Hepatic stellate cell (primary cell): ENCODE results near the gene CCL19.

Experiments
- DNase-seq: peaks from one replicate; pipeline ENCODE4 v3.0.0; 2011; ENCODE audit warnings: low spot score

Gene CCL19

GRCh38 chr9:34662526-34663302 is 28.4 kb downstream of the CCL19 start, which contains the start of gene CCL27:
Gene CCL27 (minus strand): TSS chr9:34662657. CDS start chr9:34662633, 24 bp downstream.
- no peak for DNase-seq

GRCh38 chr9:34659592-34660253 is 31.4 kb downstream of the CCL19 start:
- DNase-seq, result no peak

GRCh38 chr9:34658461-34658860 is 32.6 kb downstream of the CCL19 start:
- DNase-seq, result no peak

GRCh38 chr9:34656992-34657391 is 34.1 kb downstream of the CCL19 start:
- DNase-seq, result no peak

- DNase-seq, result no peak
These were observed 35.7 kb downstream of the CCL19 start for GRCh38 chr9:34655394-34655793.

- DNase-seq, result no peak
These were observed 36.6 kb downstream of the CCL19 start for GRCh38 chr9:34654323-34655051.

- DNase-seq, result no peak
These were observed 37.7 kb downstream of the CCL19 start for GRCh38 chr9:34653151-34654072.

- DNase-seq, result no peak
These were observed 38.5 kb downstream of the CCL19 start for GRCh38 chr9:34652602-34653000.

- peak; percentile 98 for DNase-seq
These were observed 39.0 kb downstream of the CCL19 start, which contains the start of gene IL11RA for GRCh38 chr9:34651876-34652601. Gene IL11RA (plus strand): TSS chr9:34652185. CDS start chr9:34655218, 3,033 bp downstream.

GRCh38 chr9:34651321-34651720 is 39.8 kb downstream of the CCL19 start:
- peak; percentile 62 for DNase-seq

- no peak for DNase-seq
These were observed 40.3 kb downstream of the CCL19 start for GRCh38 chr9:34650816-34651215.

- no peak for DNase-seq
These were observed 42.4 kb downstream of the CCL19 start for GRCh38 chr9:34648673-34649072.

GRCh38 chr9:34647651-34648050 is 43.4 kb downstream of the CCL19 start:
- DNase-seq, result no peak

- DNase-seq, result no peak
These were observed 44.0 kb downstream of the CCL19 start for GRCh38 chr9:34647084-34647403.

- DNase-seq, result peak; percentile 98
These were observed 44.6 kb downstream of the CCL19 start, which contains the start of gene GALT for GRCh38 chr9:34646211-34647083. Gene GALT (plus strand): TSS chr9:34646675. CDS start chr9:34646705, 30 bp downstream.

- DNase-seq, result no peak
These were observed 46.2 kb downstream of the CCL19 start for GRCh38 chr9:34644766-34645314.

GRCh38 chr9:34642679-34643078 is 48.4 kb downstream of the CCL19 start:
- no peak for DNase-seq
